Panc1 (cell line): ENCODE results near the gene ASCC2.

Experiments
- POLR2AphosphoS5 ChIP-seq: IDR thresholded peaks from 2 replicates; pipeline ENCODE4 v1.6.1; 2012; ENCODE audit warnings: mild to moderate bottlenecking, low read depth, low read length, moderate library complexity
- SIN3A ChIP-seq: IDR thresholded peaks from 2 replicates; pipeline ENCODE4 v1.6.1; 2012; ENCODE audit warnings: low read depth, mild to moderate bottlenecking, low read length, moderate library complexity, borderline replicate concordance; ENCODE audit not compliant: insufficient read depth
- TCF7L2 ChIP-seq: IDR thresholded peaks from 2 replicates; pipeline ENCODE4 v1.6.1; 2011; ENCODE audit warnings: mild to moderate bottlenecking, low read depth, low read length, inconsistent platforms
- TF ChIP-seq, protein P1 (sequence below), 2 experiments: IDR thresholded peaks; 2 replicates each; pipeline ENCODE4 v1.6.1; 2011 to 2012; ENCODE audit warnings: low read depth in 2 of 2, control low read depth in 1 of 2, low read length in 1 of 2, mild to moderate bottlenecking in 1 of 2, moderate library complexity in 1 of 2; ENCODE audit not compliant: insufficient read depth in 1 of 2
- TF ChIP-seq, protein P2 (sequence below): fragments of 450-650 bp; IDR thresholded peaks from 2 replicates; pipeline ENCODE4 v1.5.1; 2017; ENCODE audit warnings: mild to moderate bottlenecking

DNA sequence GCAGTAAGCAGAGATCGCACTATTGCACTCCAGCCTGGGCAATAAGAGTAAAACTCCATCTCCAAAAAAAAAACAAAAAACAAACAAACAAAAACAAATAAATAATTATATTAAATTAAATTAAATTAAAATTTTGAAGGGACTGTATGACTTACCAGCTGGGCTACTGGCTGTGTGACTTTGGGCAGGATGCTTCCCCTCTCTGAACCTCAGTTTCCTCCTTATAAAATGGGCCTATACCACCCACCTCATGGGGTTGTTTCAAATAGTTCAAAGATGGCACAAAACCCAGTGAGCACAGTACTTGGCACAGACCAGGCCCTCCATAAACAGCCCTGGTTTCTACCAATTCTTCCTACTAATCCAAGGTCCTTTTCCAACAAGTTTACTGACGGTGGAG is 34.9 kb downstream of the ASCC2 start:
- TF ChIP-seq, protein P1, sequence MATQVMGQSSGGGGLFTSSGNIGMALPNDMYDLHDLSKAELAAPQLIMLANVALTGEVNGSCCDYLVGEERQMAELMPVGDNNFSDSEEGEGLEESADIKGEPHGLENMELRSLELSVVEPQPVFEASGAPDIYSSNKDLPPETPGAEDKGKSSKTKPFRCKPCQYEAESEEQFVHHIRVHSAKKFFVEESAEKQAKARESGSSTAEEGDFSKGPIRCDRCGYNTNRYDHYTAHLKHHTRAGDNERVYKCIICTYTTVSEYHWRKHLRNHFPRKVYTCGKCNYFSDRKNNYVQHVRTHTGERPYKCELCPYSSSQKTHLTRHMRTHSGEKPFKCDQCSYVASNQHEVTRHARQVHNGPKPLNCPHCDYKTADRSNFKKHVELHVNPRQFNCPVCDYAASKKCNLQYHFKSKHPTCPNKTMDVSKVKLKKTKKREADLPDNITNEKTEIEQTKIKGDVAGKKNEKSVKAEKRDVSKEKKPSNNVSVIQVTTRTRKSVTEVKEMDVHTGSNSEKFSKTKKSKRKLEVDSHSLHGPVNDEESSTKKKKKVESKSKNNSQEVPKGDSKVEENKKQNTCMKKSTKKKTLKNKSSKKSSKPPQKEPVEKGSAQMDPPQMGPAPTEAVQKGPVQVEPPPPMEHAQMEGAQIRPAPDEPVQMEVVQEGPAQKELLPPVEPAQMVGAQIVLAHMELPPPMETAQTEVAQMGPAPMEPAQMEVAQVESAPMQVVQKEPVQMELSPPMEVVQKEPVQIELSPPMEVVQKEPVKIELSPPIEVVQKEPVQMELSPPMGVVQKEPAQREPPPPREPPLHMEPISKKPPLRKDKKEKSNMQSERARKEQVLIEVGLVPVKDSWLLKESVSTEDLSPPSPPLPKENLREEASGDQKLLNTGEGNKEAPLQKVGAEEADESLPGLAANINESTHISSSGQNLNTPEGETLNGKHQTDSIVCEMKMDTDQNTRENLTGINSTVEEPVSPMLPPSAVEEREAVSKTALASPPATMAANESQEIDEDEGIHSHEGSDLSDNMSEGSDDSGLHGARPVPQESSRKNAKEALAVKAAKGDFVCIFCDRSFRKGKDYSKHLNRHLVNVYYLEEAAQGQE (IDR thresholded peaks at IDR 0.05; ENCODE audit: insufficient read depth in 1 of 2, low read depth in 2 of 2, low read length in 1 of 2): no peak
- TF ChIP-seq, protein P2, sequence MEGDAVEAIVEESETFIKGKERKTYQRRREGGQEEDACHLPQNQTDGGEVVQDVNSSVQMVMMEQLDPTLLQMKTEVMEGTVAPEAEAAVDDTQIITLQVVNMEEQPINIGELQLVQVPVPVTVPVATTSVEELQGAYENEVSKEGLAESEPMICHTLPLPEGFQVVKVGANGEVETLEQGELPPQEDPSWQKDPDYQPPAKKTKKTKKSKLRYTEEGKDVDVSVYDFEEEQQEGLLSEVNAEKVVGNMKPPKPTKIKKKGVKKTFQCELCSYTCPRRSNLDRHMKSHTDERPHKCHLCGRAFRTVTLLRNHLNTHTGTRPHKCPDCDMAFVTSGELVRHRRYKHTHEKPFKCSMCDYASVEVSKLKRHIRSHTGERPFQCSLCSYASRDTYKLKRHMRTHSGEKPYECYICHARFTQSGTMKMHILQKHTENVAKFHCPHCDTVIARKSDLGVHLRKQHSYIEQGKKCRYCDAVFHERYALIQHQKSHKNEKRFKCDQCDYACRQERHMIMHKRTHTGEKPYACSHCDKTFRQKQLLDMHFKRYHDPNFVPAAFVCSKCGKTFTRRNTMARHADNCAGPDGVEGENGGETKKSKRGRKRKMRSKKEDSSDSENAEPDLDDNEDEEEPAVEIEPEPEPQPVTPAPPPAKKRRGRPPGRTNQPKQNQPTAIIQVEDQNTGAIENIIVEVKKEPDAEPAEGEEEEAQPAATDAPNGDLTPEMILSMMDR: no peak
- TF ChIP-seq POLR2AphosphoS5 (no peak), SIN3A (no peak), TCF7L2 (no peak)
